Measurements from ENCODE around the gene DYRK1A.

Gene DYRK1A

GRCh38 chr21:37566790-37567615 lies 200.4 kb downstream of the DYRK1A start:
- H3K27ac ChIP-seq: no peak overlapping the region
- no peak for TF ChIP-seq CTCF (conservative IDR thresholded peaks at IDR 0.05)

GRCh38 chr21:37568415-37568814 lies 201.8 kb downstream of the DYRK1A start:
- no peak for TF ChIP-seq CTCF (conservative IDR thresholded peaks at IDR 0.05)
- no peak overlapping the region for H3K27ac ChIP-seq

GRCh38 chr21:37568916-37569315 lies 202.3 kb downstream of the DYRK1A start:
- no peak for TF ChIP-seq CTCF (conservative IDR thresholded peaks at IDR 0.05)
- no peak overlapping the region for H3K27ac ChIP-seq

- no peak overlapping the region for H3K27ac ChIP-seq
- no peak for TF ChIP-seq CTCF (conservative IDR thresholded peaks at IDR 0.05)
Measured at GRCh38 chr21:37571442-37571841, 204.9 kb downstream of the DYRK1A start.

GRCh38 chr21:37574316-37574715 lies 207.7 kb downstream of the DYRK1A start:
- H3K27ac ChIP-seq: no peak overlapping the region
- no peak for TF ChIP-seq CTCF (conservative IDR thresholded peaks at IDR 0.05)

- no peak for TF ChIP-seq CTCF (conservative IDR thresholded peaks at IDR 0.05)
- H3K27ac ChIP-seq: no peak overlapping the region
Measured at GRCh38 chr21:37574751-37575150, 208.2 kb downstream of the DYRK1A start.

- no peak overlapping the region for H3K27ac ChIP-seq
- TF ChIP-seq CTCF (conservative IDR thresholded peaks at IDR 0.05): no peak
Measured at GRCh38 chr21:37575580-37575979, 209.0 kb downstream of the DYRK1A start.

Measured in VCaP (cell line).